Measurements from ENCODE around the gene ZC3H14. TPM values are rescaled to one million over a fixed set of nuclear protein-coding genes. Genes with fewer than 3 reads are reported as not detected.
A peak's percentile ranks its signal among the peaks of the same experiment; 100 is the strongest.

The ZC3H14 gene
- total and polyA plus RNA-seq, 10 of the 15 experiments (the other 5 are each of a cell fraction or from before 2014, with no cell fraction given), result 17.9 to 97.1 (median 47.6) TPM

GRCh38 chr14:88599761-88600439 lies 37.1 kb downstream of the ZC3H14 start (continued):
- TF ChIP-seq E2F8 (IDR thresholded peaks at IDR 0.05; ENCODE audit: low read depth, partially characterized antibody) (no peak), ZNF24 (IDR thresholded peaks at IDR 0.05) (peak; percentile 48; the same call in 1 of the 2 replicates), USF1 (IDR thresholded peaks at IDR 0.05; ENCODE audit: borderline replicate concordance, extremely low read length, insufficient read depth, low read depth, low read length) (no peak), IKZF2 (IDR thresholded peaks at IDR 0.05) (peak; percentile 82 to 88), CTCF (IDR thresholded peaks at IDR 0.05 in 2 of 3, conservative IDR thresholded peaks at IDR 0.05 in 1 of 3; ENCODE audit: control insufficient read depth in 2 of 3, extremely low read depth in 1 of 3, insufficient read depth in 1 of 3, low read depth in 3 of 3, low read length in 3 of 3) (no peak), WRNIP1 (IDR thresholded peaks at IDR 0.05; ENCODE audit: borderline replicate concordance, low read depth, low read length) (no peak), ZNF207 (IDR thresholded peaks at IDR 0.05; ENCODE audit: borderline replicate concordance) (no peak), NKRF (conservative IDR thresholded peaks at IDR 0.05) (no peak), NRF1 (conservative IDR thresholded peaks at IDR 0.05; ENCODE audit: low read depth, low read length) (no peak), SPI1 (IDR thresholded peaks at IDR 0.05; ENCODE audit: borderline replicate concordance, insufficient read depth, low read depth, low read length) (peak; percentile 60), NR2F1 (conservative IDR thresholded peaks at IDR 0.05) (peak; percentile 90), CEBPB (IDR thresholded peaks at IDR 0.05; ENCODE audit: borderline replicate concordance in 1 of 2, low read depth in 2 of 2, low read length in 2 of 2) (no peak), MAX (IDR thresholded peaks at IDR 0.05; ENCODE audit: low read depth, low read length) (no peak), E4F1 (IDR thresholded peaks at IDR 0.05; ENCODE audit: borderline replicate concordance, partially characterized antibody) (no peak), DPF2 (IDR thresholded peaks at IDR 0.05) (peak; percentile 94)

Measured in GM12878 (cell line).